ENCODE data around the gene TRPM5. TPM values are rescaled to one million over a fixed set of nuclear protein-coding genes. Genes with fewer than 3 reads are reported as not detected.

Gene TRPM5
- total and polyA plus RNA-seq, 7 donors = not detected

- DNase-seq (no peak), ATAC-seq (no peak)
- H3K4me3 ChIP-seq = no peak overlapping the region
- no peaks in the 10 kb centered on the region for H3K36me3 ChIP-seq (ENCODE audit: insufficient read depth in 1 of 2, low read depth in 1 of 2)
- no peak for TF ChIP-seq CTCF (IDR thresholded peaks at IDR 0.05)
- H3K4me1 ChIP-seq = no peaks in the 10 kb centered on the region
- WGBS, 3 donors = 27 to 43% (median 34%) methylated on average over 8 of the region's 8 CpGs
- H3K9me3 ChIP-seq = no peaks in the 10 kb centered on the region
- intact Hi-C loops (cut with DNase I) = no loop called here
- no peak overlapping the region for H3K27ac ChIP-seq
- H3K27me3 ChIP-seq (ENCODE audit: insufficient read depth in 3 of 3, low read length in 2 of 3) = peaks cover 0 to 26% (median 5%) of the 10 kb centered on the region in 3 donors
These were observed 33.6 kb upstream of the TRPM5 start for GRCh38 chr11:2477936-2478335.

GRCh38 chr11:2477254-2477653 lies 32.9 kb upstream of the TRPM5 start:
- ATAC-seq = no peak
- no peak overlapping the region for H3K27ac ChIP-seq
- DNase-seq = no peak
- no peak for TF ChIP-seq CTCF (IDR thresholded peaks at IDR 0.05)
- H3K4me3 ChIP-seq = no peak overlapping the region
- no peaks in the 10 kb centered on the region for H3K4me1 ChIP-seq
- intact Hi-C loops (cut with DNase I) = no loop called here
- H3K36me3 ChIP-seq (ENCODE audit: insufficient read depth in 1 of 2, low read depth in 1 of 2) = no peaks in the 10 kb centered on the region
- 40 to 46% (median 41%) methylated on average over 3 of the region's 3 CpGs for WGBS, 3 donors
- no peaks in the 10 kb centered on the region for H3K9me3 ChIP-seq
- peaks cover 0 to 29% (median 5%) of the 10 kb centered on the region in 3 donors for H3K27me3 ChIP-seq (ENCODE audit: insufficient read depth in 3 of 3, low read length in 2 of 3)

- no peaks in the 10 kb centered on the region for H3K36me3 ChIP-seq (ENCODE audit: insufficient read depth in 1 of 2, low read depth in 1 of 2)
- no peaks in the 10 kb centered on the region for H3K4me1 ChIP-seq
- peaks cover 0 to 29% (median 3%) of the 10 kb centered on the region in 3 donors for H3K27me3 ChIP-seq (ENCODE audit: insufficient read depth in 3 of 3, low read length in 2 of 3)
- ATAC-seq (no peak), DNase-seq (no peak)
- TF ChIP-seq CTCF (IDR thresholded peaks at IDR 0.05) = no peak
- H3K4me3 ChIP-seq = no peak overlapping the region
- H3K27ac ChIP-seq = no peak overlapping the region
- no peaks in the 10 kb centered on the region for H3K9me3 ChIP-seq
- 64 to 74% (median 70%) methylated on average over 17 of the region's 17 CpGs for WGBS, 3 donors
- intact Hi-C loops (cut with DNase I) = no loop called here
These were observed 31.0 kb upstream of the TRPM5 start for GRCh38 chr11:2475136-2475918.

- H3K36me3 ChIP-seq (ENCODE audit: insufficient read depth in 1 of 2, low read depth in 1 of 2) = no peaks in the 10 kb centered on the region
- no peaks in the 10 kb centered on the region for H3K4me1 ChIP-seq
- H3K9me3 ChIP-seq = no peaks in the 10 kb centered on the region
- TF ChIP-seq CTCF (IDR thresholded peaks at IDR 0.05) = no peak
- DNase-seq = no peak
- H3K27me3 ChIP-seq (ENCODE audit: insufficient read depth in 3 of 3, low read length in 2 of 3) = peaks cover 0 to 29% (median 3%) of the 10 kb centered on the region in 3 donors
- intact Hi-C loops (cut with DNase I) = no loop called here
- ATAC-seq = no peak
- no peak overlapping the region for H3K4me3 ChIP-seq
- H3K27ac ChIP-seq = no peak overlapping the region
- WGBS, 3 donors = 64 to 81% (median 73%) methylated on average over 18 to 19 of the region's 19 CpGs
These were observed 30.0 kb upstream of the TRPM5 start for GRCh38 chr11:2474059-2474901.
